Sciatic nerve (tissue), 2 donors: ENCODE measurements around the gene ZNF729. TPM values are rescaled to one million over a fixed set of nuclear protein-coding genes. Genes with fewer than 3 reads are reported as not detected.
"Not testable (repeated sequence)": the region's sequence is repeated elsewhere in the genome, so short reads cannot be mapped to it uniquely, and the experiment has no call there.

ENCODE experiments used
- ATAC-seq: fragments of 200-7000 bp; cut with Tn5 transposase; one replicate; pipeline ENCODE4 v1.9.1; 2020; ENCODE audit warnings: mild to moderate bottlenecking, moderate library complexity
- DNase-seq: peaks from one replicate; pipeline ENCODE4 v3.0.0-alpha.2; 2020; ENCODE audit warnings: low spot score
- intact Hi-C: fragments of 100-400 bp; cut with DNase I; formaldehyde crosslinking; loops from one replicate; pipeline ENCODE4 v1.14.2; 2022
- total RNA-seq: library from RNA; stranded (reverse); fragmentation: NEBNext Ultra II Directional; extraction: Animal tissue kit (Norgen Biotek cat#: 25700); gene quantifications from one replicate; pipeline ENCODE4 v1.2.1, GENCODE V29; 2021
- donor health status: DM: no; HTN: no; CAD: no.
- donor health status: DM: no; HTN: no; CAD: no.

Gene ZNF729
- total RNA-seq: not detected

DNA sequence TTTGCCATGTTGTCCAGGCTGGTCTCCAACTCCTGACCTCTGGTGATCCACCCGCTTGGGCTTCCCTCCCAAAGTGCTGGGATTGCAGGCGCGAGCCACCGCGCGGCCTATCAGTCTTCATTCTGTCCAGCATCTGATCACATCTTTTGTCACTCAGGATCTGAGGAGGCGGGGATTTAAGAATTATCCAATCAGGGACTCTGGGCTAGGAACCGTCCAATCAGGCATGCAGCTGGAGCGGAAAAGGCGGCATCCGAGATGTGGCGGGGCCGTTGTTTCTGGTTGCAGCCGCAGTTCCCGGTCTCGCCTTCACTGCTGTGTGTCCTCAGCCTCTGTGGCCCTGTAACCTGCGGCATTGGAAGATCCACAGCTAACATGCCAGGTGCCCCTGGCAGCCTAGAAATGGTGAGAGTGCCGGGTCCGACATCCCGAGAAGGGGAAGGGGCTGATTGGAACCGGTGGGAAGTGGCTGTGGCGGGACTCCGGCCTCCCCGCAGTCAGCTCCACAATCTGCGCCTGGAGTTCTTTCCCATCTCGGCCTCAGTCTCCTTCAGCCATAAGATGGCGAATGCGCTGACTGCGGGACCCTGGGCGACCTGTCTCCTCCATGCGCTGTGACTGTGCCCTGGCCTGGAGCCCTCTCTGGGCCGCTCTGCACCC, at the start of gene ZNF729:
Gene ZNF729 (plus strand): TSS at position 291 of the 660 bp plus-strand sequence. CDS start 85 bp downstream, at position 376.
- intact Hi-C loops: no loop called here
- DNase-seq: no peak
- ATAC-seq: no peak

DNA sequence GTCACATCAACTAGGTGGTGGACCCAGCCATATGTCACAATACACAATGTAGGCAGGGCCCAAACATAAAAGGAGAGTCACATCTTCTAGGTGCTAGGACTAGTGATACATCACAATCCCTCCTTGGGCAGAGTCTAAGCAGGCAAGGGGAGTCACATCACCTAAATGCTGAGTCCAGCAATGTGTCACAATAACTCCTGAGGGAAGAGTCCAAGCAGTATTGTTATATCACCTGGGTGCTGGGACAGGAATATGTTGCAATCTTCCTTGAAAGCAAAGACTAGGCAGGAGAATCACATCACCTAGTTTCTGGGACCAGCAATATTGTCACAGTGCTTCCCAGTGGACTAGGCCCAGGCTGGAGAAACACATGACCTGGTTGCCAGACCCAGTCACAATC, 29.4 kb upstream of the ZNF729 start:
- DNase-seq: no peak
- ATAC-seq: no peak
- intact Hi-C loops: no loop called here

DNA sequence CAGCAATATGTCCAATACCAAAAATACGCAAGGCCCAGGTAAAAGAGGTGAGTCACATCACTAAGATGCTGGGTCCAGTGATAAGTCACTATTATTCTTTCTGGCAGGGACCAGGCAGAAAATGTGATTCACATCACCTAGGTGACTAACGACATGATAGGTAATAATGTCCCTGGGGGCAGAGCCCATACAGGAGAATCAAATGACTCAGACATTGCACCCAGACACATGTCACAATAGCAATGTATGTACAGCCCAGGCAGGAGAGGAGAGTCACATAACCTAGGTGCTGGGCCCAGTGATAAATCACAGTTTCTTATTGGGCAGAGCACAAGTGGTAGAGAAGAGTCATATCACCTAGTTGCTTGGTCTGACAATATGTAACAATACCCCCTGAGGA, 28.9 kb upstream of the ZNF729 start:
- no peak for ATAC-seq

GRCh38 chr19:22257916-22258315, 28.3 kb upstream of the ZNF729 start:
- intact Hi-C loops: no loop called here
- ATAC-seq (no peak), DNase-seq (no peak)

More for the DNA sequence above, 28.9 kb upstream of the ZNF729 start:
- intact Hi-C loops: no loop called here
- DNase-seq: no peak

DNA sequence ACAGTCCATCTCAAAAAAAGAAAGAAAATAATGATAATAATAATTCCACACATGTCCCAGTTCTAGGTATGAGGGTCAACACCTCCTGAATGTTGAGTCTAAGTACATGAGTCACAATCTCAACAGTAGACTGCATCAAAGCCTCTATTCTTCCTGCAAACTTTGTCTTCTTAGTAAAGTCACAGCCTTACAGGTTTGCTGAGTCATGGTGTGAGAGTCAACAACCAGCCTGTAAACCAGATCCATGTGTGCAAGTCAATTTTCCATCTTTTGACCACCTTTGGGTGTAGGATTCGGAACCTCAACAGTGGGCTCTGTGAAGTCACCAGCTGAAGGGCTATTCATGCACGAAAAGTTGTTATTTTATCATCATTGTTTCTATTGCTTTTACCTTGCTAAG, 25.7 kb upstream of the ZNF729 start:
- DNase-seq: no peak
- no peak for ATAC-seq
- intact Hi-C loops: no loop called here

- DNase-seq: no peak
- intact Hi-C loops: no loop called here
- no peak for ATAC-seq
Observed at GRCh38 chr19:22261596-22261995, 24.6 kb upstream of the ZNF729 start.

GRCh38 chr19:22263121-22263520, 23.1 kb upstream of the ZNF729 start:
- no peak for DNase-seq
- intact Hi-C loops: no loop called here
- ATAC-seq: no peak

DNA sequence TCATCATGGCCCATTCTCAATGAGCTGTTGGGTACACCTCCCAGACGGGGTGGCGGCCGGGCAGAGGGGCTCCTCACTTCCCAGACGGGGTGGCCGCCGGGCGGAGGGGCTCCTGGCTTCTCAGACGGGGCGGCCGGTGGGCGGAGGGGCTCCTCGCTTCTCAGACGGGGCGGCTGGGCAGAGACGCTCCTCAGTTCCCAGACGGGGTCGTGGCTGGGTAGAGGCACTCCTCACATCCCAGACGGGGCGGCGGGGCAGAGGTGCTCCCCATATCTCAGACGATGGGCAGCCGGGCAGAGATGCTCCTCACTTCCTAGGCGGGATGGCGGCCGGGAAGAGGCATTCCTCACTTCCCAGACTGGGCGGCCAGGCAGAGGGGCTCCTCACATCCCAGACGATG, 35.3 kb downstream of the ZNF729 start:
- ATAC-seq, DNase-seq, intact Hi-C loops: not testable (repeated sequence)

DNA sequence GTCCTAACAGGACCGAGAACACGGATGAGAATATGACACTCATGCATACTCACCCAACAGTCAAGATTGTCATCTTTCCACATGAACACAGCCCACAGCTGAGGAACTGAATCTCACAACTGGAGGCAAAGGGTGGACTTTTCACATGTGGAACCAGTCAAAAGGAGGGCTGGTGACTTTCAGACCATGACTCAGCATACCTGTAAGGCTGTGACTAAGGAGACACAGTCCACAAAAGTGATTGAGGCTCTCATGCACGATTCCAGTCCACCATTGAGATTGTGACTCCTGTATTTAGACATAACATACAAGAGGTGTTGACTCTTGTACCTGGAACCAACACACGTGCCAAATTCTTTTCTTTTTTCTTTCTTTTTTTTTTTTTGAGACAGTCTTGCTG, 40.0 kb downstream of the ZNF729 start:
- DNase-seq: no peak
- intact Hi-C loops: loop anchor here (1.0 kb wide), 1 partner anchor 8 kb away; no protein-coding TSS in a partner anchor
- no peak for ATAC-seq

GRCh38 chr19:22327321-22327720, 41.1 kb downstream of the ZNF729 start:
- no peak for ATAC-seq
- DNase-seq: no peak
- intact Hi-C loops: no loop called here

- DNase-seq: no peak
- no peak for ATAC-seq
- intact Hi-C loops: no loop called here
Observed at GRCh38 chr19:22331521-22331920, 45.3 kb downstream of the ZNF729 start.

GRCh38 chr19:22332924-22333323, 46.7 kb downstream of the ZNF729 start:
- no peak for ATAC-seq
- intact Hi-C loops: no loop called here
- DNase-seq: no peak

- no peak for DNase-seq
- ATAC-seq: no peak
- intact Hi-C loops: no loop called here
Observed at GRCh38 chr19:22335716-22336115, 49.5 kb downstream of the ZNF729 start.

DNA sequence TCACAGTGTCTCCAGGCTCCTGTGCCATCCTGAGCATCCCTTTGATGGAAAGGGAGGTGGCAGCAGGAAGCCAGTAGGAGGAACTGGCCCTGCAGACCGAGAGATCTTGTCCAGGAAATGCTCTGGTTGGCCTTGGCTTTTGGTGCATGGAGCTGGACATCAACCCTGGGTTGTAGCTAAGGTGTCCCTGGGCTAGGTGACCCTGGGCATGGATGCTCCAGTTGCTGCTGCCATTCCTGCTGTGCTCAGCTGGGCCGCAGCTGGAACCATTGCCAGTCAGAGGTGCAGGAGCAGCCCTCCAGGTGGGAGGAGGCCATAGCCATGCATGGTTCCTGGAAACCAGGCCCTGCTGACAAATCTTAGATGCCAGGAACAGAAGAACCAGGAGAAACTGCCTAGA, 68.4 kb downstream of the ZNF729 start:
- intact Hi-C loops: no loop called here
- DNase-seq (no peak), ATAC-seq (no peak)

Other genes starting within 250 kb of the ZNF729 start
- 2.6 TPM for gene ZNF257, start 234.0 kb upstream of the ZNF729 start, total RNA-seq
- gene ZNF676, start 89.5 kb upstream of the ZNF729 start, total RNA-seq: 6.2 TPM
- 0.71 TPM for gene ZNF98, start 135.9 kb downstream of the ZNF729 start, total RNA-seq